Superior temporal gyrus (tissue), 1 donor: ENCODE measurements around the gene DCAF6.
"Not testable (repeated sequence)": the region's sequence is repeated elsewhere in the genome, so short reads cannot be mapped to it uniquely, and the experiment has no call there.

Experiments used
- DNase-seq: peaks from one replicate; pipeline ENCODE4 v3.0.0-alpha.2; 2016; ENCODE audit errors: extremely low spot score

DCAF6 gene, protein sequence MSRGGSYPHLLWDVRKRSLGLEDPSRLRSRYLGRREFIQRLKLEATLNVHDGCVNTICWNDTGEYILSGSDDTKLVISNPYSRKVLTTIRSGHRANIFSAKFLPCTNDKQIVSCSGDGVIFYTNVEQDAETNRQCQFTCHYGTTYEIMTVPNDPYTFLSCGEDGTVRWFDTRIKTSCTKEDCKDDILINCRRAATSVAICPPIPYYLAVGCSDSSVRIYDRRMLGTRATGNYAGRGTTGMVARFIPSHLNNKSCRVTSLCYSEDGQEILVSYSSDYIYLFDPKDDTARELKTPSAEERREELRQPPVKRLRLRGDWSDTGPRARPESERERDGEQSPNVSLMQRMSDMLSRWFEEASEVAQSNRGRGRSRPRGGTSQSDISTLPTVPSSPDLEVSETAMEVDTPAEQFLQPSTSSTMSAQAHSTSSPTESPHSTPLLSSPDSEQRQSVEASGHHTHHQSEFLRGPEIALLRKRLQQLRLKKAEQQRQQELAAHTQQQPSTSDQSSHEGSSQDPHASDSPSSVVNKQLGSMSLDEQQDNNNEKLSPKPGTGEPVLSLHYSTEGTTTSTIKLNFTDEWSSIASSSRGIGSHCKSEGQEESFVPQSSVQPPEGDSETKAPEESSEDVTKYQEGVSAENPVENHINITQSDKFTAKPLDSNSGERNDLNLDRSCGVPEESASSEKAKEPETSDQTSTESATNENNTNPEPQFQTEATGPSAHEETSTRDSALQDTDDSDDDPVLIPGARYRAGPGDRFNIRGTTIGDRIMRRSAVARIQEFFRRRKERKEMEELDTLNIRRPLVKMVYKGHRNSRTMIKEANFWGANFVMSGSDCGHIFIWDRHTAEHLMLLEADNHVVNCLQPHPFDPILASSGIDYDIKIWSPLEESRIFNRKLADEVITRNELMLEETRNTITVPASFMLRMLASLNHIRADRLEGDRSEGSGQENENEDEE

GRCh38 chr1:167936068-167936929 is at the start of gene DCAF6:
Gene DCAF6 (plus strand): TSS chr1:167936683. CDS start chr1:167936912, 229 bp downstream.
- DNase-seq: peak; percentile 99

DNA sequence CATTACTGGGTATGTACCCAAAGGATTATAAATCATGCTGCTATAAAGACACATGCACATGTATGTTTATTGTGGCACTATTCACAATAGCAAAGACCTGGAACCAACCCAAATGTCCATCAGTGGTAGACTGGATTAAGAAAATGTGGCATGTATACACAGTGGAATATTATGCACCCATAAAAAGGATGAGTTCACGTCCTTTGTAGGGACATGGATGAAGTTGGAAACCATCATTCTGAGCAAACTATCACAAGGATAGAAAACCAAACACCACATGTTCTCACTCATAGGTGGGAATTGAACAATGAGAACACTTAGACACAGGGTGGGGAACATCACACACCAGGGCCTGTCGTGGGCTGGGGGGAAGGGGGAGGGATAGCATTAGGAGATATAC is 49.3 kb upstream of the DCAF6 start:
- DNase-seq: not testable (repeated sequence)

DNA sequence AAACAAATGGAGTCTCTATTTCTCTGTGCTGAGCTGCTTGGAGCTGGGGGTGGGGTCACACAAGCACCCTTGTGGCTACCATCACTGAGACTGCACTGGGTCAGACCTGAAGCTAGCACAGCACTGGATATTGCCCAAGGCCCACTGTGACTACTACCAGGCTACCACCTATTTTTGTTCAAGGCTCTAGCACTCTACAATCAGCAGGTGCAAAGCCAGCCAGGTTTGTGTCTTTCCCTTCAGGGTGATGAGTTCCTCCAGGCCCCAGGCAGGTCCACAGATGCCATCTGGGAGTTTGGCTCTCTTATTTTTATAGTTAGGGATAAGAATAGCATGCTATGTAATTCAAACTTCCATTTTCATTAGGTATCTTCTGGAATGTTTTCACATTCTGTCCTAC is 46.1 kb upstream of the DCAF6 start:
- DNase-seq: no peak

- DNase-seq: no peak
Measured at GRCh38 chr1:167893798-167894197, 42.7 kb upstream of the DCAF6 start.

DNA sequence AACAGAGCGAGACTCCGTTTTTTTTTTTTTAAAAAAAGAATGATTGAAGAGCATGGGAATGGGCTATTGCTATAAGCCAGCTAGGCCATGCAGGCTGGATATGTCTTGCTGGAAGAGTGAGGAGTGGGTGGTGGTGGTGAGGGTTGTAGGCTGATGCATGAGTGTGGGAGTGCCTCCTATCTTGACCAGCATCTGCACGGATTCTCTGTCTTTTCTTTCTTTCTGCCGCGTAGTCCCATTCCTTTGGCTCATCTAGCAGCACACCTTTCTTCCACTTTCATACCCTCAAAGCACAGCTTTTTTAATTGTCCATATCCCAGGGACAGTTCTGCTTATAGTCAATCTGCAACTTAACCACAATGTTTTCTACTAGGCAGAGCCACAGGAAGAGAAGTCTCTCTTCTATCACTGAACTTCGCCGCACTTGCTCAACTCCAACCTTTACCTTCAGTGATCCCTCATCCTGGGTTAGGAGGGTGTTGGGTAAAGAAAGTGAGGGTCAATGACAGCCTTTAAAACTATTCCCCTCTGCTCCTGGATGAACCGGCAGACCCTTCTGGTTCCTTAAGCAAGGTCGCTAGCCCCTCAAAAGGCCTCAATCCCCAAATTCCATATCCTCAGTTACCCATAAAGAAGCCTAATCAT is 37.8 kb upstream of the DCAF6 start:
- DNase-seq: no peak

DNA sequence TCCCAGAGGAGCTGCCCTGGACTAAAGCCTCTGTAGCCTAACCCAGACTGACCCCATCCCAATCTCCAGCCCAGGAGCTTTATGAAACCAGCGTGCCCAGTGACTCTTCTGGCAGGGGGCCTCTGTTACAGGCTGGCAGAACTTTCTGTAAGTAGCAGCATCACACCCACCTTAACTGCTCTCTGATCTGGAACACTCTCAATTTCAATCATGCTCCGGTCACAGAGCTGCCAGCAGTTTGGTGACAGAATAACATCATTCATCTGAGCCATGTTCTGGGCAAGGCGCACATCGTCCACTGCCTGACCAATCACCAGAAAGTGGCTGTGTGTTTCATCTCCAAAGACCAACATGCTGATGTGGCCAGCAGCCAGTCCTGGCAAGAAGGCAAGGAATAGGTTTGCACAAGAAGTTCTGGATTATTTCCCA is 37.2 kb upstream of the DCAF6 start:
- no peak for DNase-seq

- DNase-seq: no peak
Measured at GRCh38 chr1:167900907-167901306, 35.6 kb upstream of the DCAF6 start.

GRCh38 chr1:167904652-167905130 is 31.8 kb upstream of the DCAF6 start:
- DNase-seq: no peak

DNA sequence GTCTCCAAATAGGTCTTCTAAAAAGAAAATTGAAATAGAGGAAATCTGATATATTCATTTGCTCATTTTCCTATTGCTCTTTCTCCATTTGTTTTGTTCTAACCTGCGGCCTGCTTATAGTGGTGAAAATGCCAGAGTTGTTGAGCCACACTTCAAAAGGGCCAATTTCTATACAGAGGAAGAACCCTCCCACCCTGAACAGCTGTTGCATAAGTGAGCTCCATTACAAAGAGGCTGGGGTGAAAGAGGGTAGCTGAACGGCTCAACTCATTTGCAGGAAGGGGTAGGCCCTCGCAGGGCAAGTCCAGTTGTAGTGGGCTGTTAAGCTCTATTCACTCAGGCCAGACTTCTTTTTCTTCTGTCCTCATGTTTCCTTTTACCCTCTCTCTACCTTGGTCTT is 31.3 kb upstream of the DCAF6 start:
- no peak for DNase-seq

DNA sequence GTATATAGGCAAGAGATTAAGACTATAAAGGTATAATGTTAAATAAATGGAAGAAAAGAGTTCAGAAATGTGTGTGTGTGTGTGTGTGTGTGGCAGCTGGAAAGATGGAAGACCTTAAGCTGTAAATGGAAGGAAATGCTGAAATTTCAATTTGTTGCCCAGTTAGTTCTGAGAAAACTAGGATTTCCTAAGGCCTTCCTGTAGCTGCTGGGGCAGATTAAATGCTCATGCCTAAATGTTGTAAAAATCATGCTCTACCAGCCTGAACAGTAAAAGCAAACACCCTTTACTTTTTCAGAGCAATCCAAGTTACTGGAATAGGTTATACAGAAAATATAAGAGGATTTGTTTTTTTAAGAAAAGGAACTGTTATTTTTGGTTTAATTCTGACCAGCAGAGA is 30.8 kb upstream of the DCAF6 start:
- no peak for DNase-seq

DNA sequence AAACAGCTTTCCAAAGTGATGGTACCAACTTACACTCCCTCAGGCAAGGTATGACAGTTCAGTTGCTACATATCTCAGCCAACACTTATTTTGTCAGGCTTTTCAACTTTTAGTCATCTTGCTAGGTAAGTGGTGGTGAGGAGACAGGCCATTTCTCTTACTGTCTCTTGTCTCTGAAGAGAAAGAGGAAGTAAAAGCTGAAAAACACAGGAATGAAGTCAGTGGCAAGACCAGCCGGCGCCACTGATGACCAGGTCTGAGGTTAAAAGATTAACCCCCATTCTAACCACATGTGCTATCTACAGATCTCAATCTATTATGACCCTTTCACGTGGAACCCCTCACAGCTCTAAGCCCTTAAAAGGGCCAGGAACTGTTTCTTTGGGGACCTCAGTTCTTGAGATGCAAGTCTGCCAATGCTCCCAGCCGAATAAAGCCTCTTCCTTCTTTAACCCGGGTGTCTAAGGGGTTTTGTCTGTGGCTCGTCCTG is 26.7 kb upstream of the DCAF6 start:
- DNase-seq: no peak

DNA sequence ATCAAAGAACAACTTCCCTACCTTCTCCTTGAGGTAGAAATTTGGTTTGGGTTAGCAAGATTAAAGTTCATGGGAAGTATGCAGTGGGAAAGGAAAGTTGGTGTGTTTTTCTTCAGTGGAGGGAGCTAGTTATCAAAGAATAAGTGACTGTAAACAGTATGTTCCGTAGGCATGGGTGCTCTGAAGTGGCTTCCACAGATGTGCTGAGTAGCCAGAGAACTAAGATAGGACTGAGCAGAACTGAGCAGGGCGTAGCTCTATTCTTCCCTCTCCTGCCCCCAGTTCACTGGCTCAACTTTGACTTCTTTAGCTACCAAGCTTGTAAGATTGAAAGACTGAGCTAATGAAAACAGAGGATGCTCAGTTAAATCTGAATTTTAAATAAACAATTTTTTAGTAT is 26.0 kb upstream of the DCAF6 start:
- DNase-seq: no peak

GRCh38 chr1:167911413-167911812 is 25.1 kb upstream of the DCAF6 start:
- no peak for DNase-seq

DNA sequence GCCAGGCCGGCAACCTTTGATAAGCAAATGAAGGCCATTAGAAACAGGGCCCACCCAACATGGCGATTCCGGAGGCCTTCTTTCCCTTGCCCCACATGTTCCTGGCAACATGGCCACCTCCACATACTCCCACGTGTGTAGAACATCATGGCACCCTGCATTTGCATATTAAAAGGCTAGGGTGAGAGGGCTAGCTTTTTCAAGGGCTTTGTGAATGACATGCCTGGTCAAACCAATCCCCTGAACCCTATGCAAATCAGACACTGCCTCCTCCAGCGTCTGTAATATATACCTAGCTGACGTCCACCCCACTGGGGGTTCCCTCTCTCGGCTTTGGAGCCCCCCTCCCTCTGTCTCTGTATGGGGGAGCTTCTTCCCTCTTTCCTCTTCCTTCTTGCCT is 24.2 kb upstream of the DCAF6 start:
- no peak for DNase-seq

DNA sequence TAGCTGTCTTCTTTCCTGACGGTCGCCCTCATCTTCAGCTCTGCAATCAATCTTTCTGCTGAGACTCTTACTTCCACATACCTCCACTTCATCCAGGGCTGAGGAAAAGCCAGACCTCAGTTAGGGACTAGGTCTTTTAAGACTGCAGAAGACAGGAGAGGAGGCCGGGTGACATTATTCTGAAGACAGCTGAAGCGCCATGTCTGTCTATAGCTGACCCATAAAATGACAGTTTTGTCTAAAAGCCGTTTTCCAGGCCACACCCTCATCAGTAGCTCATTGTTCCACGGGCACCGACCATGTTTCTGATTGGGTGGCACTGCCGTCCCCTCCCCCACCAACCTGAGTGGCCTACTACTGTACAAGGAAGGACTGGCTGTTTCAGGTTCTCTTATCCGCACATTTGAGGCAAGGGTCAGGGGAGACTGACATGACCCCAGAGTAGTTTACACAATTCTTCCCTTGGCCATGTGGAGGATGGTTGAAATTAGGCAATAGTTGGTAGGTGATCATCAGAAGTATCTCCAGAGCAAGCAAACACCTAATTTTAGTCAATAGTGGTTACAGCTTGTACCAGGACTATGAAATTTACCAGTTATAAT is 22.5 kb upstream of the DCAF6 start, which contains the start of gene ADCY10:
Gene ADCY10, minus strand, starts transcription at position 240 of the 602 bp plus-strand sequence. CDS start 8,994 bp downstream, outside the sequence.
- no peak for DNase-seq

DNA sequence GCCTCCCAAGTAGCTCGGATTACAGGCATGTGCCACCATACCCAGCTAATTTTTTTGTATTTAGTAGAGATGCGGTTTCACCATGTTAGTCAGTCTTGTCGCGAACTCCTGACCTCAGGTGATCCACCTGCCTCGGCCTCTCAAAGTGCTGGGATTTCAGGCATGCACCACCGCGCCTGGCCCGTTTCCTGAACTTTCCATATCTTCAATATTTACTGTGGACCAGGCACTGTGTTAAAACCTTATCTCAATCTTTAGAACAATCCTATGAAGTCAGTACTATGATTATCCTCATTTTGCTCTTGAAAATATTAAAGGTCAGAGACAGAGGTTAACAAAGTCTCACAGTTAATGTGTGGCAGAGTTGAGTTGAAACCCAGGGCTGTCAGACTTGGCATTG is 20.9 kb upstream of the DCAF6 start:
- DNase-seq: no peak

GRCh38 chr1:167916766-167917511 is 19.5 kb upstream of the DCAF6 start:
- DNase-seq: no peak

DNA sequence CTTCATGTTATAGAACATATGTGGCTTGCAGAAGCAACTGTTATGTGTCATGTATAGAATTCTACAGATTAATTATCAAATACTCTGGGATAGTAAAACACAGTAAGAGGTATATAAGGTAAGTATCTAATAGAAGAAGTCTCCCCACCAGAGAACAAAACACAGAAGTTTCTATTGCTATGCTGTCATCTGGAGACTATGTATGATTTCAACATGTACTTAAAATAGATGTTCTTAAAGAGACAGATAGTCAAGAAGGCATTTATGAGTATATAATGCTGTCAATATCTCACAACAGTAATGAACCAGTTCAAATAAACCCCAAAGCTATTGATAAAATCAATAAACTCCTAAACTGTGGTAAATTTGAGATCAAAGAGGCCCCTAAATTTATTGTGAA is 14.5 kb upstream of the DCAF6 start:
- no peak for DNase-seq

GRCh38 chr1:167922611-167923074 is 13.8 kb upstream of the DCAF6 start:
- no peak for DNase-seq
